ENCODE results near the gene SLC1A4. TPM values are rescaled to one million over a fixed set of nuclear protein-coding genes. Genes with fewer than 3 reads are reported as not detected.

SLC1A4 gene
- total and polyA plus RNA-seq, 10 of the 15 experiments (the other 5 are each of a cell fraction or from before 2014, with no cell fraction given): 10.8 to 43.2 (median 27.7) TPM

GRCh38 chr2:64989126-64989981 lies at the start of gene SLC1A4 (continued):
- TF ChIP-seq MLLT1 (IDR thresholded peaks at IDR 0.05): no peak
- no peak for TF ChIP-seq TCF12 (IDR thresholded peaks at IDR 0.05; ENCODE audit: low read depth, low read length)
- TF ChIP-seq ZNF687 (IDR thresholded peaks at IDR 0.05): peak; percentile 7; the same call in 1 of the 2 replicates
- TF ChIP-seq KAT2A (conservative IDR thresholded peaks at IDR 0.05; ENCODE audit: control insufficient read depth, low read depth, low read length): no peak
- TF ChIP-seq IKZF1 (conservative IDR thresholded peaks at IDR 0.05): peak; percentile 84
- 0 out of 2 replicates have a peak, but pooled peaks have one; percentile 25 for TF ChIP-seq SMAD5 (IDR thresholded peaks at IDR 0.05; ENCODE audit: low read depth)
- TF ChIP-seq PKNOX1 (IDR thresholded peaks at IDR 0.05): no peak
- no peak for TF ChIP-seq RBBP5 (conservative IDR thresholded peaks at IDR 0.05)
- TF ChIP-seq IRF3 (IDR thresholded peaks at IDR 0.05): no peak
- no peak for TF ChIP-seq ATF7 (IDR thresholded peaks at IDR 0.05; ENCODE audit: low read depth)
- TF ChIP-seq E2F4 (IDR thresholded peaks at IDR 0.05; ENCODE audit: low read depth, low read length): no peak
- TF ChIP-seq SMC3 (IDR thresholded peaks at IDR 0.05; ENCODE audit: borderline replicate concordance, low read length): peak; percentile 7; the same call in 1 of the 2 replicates
- TF ChIP-seq TARDBP (IDR thresholded peaks at IDR 0.05; ENCODE audit: borderline replicate concordance): 0 out of 2 replicates have a peak, but pooled peaks have one; percentile 24
- no peak for TF ChIP-seq FOXM1 (IDR thresholded peaks at IDR 0.05; ENCODE audit: low read depth, low read length)
- TF ChIP-seq TBL1XR1 (IDR thresholded peaks at IDR 0.05; ENCODE audit: low read depth, low read length): no peak
- TF ChIP-seq ZNF207 (IDR thresholded peaks at IDR 0.05; ENCODE audit: borderline replicate concordance): 0 out of 2 replicates have a peak, but pooled peaks have one; percentile 31
- TF ChIP-seq IKZF2 (IDR thresholded peaks at IDR 0.05): no peak
- TF ChIP-seq MTA3 (IDR thresholded peaks at IDR 0.05; ENCODE audit: borderline replicate concordance, low read length): no peak
- no peak for TF ChIP-seq HCFC1 (IDR thresholded peaks at IDR 0.05; ENCODE audit: low read length)
- 0 out of 2 replicates have a peak, but pooled peaks have one; percentile 46 for TF ChIP-seq SIN3A (IDR thresholded peaks at IDR 0.05; ENCODE audit: low read depth, low read length)
- TF ChIP-seq EP300 (IDR thresholded peaks at IDR 0.05; ENCODE audit: borderline replicate concordance in 1 of 2, control insufficient read depth in 1 of 2, low read depth in 2 of 2, low read length in 2 of 2): no peak
- no peak for TF ChIP-seq BRCA1 (IDR thresholded peaks at IDR 0.05; ENCODE audit: low read depth, low read length)

Measured in GM12878 (cell line).